NCI-H2107 (cell line): Measurements from ENCODE around the gene HNRNPAB.
A peak's percentile ranks its signal among the peaks of the same experiment; 100 is the strongest.

Experiments
- DNase-seq: peaks from one replicate; lab custom pipeline; 2025; lab: John Stamatoyannopoulos, UW

HNRNPAB gene

DNA sequence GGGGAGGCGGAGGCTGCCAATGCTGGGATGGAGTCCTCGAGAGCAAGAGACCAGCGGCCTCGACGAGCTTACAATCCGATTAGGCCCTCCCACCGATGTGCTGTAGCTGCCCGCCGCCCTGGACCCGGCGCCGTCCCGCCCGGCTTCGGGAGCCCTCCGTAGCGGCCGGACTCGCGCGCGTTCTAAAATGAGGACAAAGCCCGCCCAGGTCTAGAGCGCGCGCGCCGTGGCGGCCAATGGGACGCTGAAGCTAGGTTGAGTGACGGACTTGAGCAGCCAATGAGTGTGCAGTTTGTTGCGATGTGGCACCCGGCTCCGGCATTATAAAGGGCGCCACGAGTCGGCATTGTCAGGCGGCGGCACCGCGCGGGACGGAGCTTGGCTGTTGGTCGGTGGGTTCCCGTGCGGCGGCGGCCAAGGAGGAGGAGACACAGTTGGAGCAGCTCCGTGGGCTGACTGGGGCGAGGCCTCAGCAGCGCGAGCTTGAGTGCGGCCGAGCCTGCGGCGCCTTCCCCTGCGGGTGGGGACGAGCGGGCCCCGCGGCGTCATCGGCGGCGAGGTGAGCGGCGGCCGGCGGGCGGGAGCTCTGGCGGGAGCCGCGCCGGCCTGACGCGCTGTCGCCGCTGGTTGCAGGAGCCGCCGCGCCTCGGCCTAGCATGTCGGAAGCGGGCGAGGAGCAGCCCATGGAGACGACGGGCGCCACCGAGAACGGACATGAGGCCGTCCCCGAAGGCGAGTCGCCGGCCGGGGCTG lies at the start of gene HNRNPAB:
Gene HNRNPAB (plus strand): TSS at position 352 of the 753 bp plus-strand sequence. CDS start 305 bp downstream, at position 657.
- DNase-seq, result peak; percentile 77

DNA sequence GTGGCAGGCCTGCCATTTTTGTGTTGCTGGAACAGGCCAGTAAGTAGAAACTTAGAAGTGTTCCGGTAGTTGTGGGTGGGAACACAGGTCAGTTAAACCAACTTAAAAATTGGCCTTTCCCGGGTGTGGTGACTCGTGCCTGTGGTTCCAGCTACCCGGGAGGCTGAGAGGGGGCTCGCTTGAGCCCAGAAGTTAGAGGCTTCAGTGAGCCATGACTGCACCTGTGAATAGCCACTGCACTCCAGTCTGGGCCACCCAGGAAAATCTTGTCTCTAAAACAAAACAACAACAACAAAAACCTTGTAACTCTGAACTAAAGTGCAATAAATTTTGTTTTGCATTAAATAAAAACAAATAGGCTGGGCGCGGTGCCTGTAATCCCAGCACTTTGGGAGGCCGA lies 49.3 kb upstream of the HNRNPAB start:
- no peak for DNase-seq

DNA sequence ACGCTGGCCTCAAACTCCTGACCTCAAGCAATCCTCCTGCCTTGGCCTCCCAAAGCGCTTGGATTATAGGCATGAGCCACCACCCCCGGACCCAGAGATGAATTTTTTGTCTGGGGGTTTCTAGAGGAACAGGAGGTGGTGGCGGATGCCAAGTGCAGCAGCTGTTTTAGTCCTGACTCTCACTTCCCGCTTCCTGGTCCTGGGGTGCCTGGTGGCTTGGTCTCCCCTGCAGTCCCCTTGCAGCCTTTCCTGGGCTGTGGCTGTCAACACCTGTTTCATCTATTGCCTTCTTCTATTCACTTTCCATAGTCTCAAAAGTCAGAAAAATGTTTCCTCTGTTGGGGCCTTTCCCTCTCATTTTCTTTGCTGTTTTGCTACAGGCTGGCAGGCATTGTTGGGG lies 44.2 kb upstream of the HNRNPAB start:
- DNase-seq, result no peak

DNA sequence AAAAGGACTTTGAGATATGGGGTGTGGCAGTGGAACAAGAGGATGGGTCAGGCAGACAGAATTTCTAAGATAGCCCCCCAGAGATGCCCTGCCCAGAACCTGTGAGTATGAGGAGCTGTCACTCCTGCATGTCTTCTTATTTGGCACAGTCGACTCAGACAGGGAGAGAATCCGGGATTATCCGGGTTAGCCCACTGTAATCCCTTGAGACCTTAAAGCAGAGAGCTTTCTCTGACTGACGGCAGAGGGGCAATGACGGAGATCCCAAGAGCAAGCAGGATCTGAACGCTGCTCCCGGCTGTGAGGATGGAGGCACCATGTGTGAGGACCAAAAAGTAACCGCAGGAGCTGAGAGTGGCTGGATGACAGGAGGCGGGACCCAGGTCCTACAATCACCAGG lies 41.9 kb upstream of the HNRNPAB start:
- no peak for DNase-seq

DNA sequence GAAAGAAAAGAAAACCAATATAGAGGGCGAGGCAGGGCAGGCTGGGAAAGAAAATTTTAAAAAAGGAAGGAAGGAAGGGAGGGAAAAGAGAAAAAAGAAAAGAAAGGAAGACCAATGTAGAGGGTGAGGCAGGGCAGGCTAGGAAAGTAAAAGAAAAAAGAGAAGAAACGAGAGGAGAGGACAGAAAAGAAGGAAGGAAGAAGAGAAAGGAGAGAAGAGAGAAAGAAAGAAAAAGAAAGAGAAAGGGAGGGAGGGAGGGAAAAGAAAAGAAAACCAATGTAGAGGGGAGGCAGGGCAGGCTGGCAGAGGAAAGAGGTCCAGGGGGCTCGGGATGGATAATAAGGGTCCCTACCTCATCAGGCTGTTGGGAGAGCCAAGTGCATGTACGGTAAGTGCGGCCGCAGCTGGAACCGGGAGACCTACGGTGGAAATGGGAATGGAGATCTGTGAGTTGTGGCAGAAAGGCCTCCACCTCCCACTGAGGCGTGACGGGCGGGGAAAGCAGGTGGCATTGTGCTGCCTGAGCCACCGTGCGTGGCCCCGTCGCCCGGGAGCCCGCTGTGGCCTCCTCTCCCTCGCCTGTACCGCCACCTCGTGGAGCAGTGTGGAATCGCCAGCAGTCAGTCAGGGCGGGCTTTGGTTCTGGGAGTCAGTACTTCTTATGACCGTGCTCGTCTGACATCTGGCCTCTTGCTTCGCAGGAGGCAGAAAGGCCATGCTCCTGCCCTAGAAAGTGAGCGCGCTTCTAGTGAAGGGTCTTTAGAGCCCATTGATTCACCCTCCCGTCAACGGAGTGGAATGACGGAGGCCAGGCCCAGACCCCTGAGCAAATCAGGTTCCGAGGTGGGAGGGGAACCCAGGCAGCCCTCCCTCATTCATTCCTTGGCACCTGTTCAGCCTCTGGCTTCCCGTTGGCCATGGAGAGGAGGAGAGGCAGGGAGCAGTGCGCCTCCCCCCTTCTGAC lies 40.3 kb upstream of the HNRNPAB start:
- peak; percentile 61 for DNase-seq

DNA sequence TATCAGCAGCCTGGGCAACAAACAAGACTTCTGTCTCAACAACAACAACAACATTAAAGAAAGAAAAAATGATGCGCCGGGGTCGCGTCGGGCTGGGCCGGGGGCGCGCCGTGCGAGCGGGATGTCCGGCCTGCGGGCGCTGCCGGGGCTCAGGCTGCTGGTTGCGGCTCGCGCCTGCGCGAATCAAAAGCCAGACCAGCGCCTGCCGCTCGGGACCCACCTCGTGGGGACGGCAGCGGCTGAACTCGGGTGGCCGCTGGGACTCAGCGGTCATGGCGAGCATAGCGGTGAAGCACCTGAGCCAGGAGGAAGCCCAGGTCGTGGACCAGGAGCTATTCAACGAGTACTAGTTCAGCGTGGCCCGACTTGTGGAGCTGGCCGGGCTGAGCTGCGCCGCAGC lies 38.8 kb upstream of the HNRNPAB start:
- DNase-seq, result no peak

DNA sequence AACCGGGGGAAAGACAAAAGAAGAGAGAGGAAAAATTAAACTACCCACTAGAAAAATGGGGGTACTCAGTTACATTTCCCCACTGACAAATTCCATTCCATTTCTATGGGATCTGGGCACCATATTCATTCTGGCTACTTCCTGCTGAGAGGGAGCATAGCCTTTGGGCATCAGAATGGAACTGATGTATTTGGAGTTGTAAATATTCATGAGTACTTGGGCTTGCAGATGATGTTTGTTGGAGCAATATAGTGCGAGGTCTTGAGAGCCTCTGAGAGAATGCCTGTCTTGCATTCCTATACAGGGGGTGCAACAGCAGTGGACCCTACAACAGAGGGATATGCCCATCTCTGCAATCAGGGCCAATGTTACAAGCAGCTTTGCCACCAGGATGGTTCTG lies 33.9 kb upstream of the HNRNPAB start:
- no peak for DNase-seq

DNA sequence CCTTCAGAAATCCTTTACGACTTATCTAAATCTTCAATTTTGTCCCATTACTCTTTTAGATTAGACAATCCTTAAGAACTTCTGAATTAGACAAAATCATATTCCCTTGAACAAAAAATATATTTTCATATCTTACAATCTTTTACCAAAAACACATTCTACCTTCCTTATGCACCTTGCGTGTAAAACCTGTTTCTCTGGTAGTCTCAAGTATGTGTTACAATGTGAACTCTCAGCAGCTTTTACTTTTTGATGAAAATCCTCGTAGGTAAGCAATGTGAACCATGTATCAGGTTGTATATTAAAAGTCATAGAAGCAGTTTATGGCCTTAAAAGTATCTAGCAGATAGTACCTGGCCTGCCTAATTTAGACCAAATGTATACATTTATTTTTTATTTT lies 29.9 kb upstream of the HNRNPAB start:
- no peak for DNase-seq

DNA sequence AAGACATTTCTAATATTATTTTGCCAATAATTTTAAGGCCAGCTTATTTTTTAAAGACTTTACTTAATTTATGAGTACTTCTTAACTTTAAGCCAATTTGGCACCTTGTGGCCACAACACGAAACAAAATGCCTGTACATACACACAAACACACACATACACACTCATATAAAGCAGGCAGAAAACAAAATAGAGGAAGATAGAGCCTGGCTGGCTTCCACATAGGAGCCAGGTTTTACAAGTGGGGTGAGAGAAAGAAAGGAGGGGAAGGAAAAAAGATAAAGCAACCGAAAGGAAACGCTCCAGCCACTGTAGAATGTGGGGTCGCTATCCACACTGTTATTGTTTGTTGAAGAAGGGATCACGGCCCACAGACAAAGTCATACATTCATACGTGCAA lies 27.5 kb upstream of the HNRNPAB start:
- DNase-seq, result no peak

DNA sequence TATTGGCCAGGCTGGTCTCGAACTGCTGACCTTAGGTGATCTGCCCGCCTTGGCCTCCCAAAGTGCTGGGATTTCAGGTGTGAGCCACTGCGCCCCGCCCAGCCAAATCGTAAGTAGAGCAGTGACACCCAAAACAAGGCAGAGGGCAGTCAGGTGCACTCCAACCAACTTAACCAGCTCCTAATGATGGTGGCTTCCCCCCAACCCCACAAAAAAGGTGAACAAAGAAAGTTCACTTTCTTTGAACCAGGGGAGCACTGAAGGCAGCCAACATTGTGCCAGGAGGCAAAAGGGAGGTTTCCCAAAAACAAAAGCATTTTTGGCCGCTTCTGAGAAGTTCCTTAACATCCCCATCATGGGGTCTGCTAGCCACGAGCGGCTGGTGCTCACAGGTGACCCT lies 26.8 kb upstream of the HNRNPAB start:
- DNase-seq, result no peak

DNA sequence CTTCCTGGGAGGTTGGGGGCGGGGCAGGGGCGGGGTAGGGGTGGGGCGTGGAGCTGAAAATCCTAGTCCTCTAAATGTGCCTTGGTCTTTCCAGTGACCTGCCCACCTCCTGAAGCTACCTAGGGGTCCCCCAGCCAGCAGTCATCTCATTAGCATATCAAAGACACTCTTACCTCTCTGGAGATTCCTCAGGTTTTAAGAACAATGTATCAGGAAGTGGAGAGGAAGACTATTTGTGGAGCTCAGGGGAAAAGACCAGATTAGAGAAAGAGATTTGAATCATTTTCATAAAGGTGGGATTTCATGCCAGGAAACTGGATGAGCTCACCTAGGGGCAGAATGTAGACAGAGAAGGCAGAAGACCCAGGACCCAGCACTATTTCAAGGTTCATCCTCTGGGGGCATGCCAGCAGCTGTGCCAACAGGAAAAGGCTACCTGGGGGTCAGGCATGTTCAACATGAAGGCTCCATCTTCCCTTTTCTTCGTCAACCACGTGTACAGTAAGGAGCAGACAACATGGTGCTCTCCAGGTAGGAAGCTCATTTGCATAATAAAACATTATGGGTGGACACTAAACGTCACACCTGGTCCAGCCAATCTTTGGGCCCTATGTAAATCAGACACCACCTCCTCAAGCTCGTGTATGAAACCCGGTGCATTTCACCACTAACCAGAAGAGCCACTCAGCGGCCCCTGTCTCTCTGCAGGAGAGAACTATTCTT lies 24.0 kb upstream of the HNRNPAB start:
- DNase-seq, result no peak

DNA sequence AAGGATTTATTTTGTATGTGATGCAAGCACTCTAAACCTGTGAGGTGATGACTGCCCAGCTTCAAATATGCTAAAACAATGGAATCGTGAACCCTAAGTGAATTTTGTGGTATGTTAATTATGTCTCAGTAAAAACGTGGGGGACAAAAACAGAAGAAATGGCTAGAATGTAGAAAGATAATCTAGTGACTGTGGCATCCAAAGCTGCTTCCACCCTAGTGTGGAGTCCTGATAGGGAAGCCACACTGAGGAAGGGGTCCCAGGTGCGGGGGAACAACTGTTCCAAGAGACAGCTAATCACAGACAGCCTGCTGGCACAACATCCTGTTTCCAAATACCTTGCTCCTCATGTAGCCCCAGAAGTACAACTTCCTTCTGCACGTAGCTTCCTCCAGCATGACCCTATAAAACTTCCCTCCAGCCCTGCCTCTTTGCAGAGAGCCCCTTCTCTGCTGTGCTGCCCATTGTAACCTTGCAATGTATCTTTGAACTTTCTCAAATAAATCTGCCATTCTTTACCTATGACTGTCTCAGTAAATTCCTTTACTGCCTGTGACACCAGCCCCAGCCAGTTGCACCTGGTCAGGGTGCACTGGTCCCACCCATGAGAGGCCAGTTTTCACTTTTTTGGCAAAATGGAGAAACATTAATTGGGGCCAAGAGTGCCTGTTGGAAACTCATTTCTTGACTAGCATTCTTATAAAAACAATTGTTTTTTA lies 22.0 kb upstream of the HNRNPAB start:
- DNase-seq, result no peak

DNA sequence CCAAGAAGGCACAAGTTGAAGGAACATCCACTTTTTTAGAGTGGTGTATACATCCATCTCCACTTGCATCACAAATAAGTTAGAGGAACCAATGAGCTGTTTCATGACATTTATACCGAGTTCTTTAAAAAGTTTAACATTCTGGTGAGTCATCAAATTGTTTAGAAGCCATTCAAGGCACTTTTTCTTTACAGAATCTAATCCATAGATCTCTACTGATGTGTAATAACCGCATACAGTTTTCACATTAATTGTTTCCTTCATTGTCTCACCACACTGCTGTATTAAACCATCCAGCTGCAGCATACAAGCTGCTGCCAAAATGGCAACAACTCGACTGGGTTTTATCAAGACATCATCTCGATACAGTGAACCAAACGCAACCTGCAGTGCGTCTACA lies 17.9 kb upstream of the HNRNPAB start:
- no peak for DNase-seq

DNA sequence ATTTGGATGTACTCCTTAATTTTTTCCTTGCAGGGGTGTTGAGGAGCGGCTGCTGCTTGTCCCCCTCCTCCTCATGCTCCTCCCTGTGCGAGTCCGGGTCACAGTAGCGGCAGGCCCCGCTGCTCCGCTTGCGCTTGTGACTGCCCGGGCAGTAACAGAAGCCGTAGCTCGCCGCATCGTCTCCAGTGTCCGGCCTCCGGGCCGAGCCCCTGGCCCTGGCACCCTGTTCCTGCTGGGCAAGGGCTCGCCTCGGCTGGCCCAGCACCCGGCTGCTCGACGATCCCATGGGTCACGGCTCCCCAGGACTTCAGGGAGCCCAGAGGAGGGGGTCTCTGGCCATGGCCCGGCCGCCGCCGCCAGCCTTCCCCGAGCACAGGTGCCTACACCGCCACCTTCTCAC lies 17.3 kb upstream of the HNRNPAB start, which contains the start of gene GMCL2:
Gene GMCL2 (minus strand): TSS at position 358 of the 400 bp plus-strand sequence. CDS start 72 bp downstream, at position 286.
- DNase-seq, result no peak

DNA sequence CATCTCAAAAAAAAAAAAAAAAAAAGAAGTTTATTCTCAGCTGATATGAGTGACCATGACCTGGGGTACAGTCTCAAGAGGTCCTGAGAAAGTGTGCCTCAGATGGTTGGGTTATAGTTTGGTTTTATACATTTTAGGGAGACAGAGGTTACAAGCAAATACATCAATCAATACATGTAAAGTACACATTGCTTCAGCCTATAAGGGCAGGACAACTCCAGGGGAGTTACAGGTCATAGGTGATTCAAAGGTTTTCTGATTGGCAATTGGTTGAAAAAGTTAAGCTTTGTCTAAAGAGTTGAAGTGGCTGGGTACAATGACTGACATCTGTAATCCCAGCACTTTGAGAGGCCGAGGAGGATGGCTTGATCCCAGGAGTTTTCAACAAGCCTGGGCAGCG lies 14.9 kb upstream of the HNRNPAB start:
- DNase-seq, result no peak

DNA sequence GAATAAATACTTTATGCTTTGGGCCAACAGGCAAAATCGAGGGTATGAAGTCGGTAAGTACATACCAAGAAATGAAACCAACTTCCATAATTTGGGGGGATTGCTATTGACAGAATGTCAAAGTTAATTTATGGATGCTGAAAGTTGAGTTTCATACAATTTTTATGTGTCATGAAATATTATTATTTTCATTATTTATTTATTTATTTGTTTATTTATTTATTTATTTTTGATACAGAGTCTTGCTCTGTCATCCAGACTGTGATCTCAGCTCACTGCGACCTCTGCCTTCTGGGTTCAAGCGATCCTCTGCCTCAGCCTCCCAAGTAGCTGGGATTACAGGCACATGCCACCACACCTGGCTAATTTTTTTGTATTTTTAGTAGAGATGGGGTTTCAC lies 12.7 kb upstream of the HNRNPAB start:
- no peak for DNase-seq

DNA sequence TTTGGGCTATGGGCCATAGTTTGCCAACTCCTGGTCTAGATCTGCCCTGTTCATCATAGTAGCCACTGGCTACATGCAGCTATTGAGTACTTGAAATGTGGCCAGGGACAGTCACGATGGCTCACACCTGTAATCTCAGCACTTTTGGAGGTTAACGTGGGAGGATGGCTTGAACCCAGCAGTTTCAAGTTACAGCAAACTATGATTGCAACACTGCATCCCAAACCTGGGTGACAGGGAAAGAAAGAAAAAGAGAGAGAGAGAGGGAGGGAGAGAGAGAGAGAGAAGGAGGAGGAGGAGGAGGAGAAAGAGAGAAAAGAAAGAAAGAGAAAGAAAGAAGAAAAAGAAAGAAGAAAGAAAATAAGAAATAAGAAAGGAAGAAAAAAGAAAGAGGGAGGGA lies 12.1 kb upstream of the HNRNPAB start:
- DNase-seq, result no peak

DNA sequence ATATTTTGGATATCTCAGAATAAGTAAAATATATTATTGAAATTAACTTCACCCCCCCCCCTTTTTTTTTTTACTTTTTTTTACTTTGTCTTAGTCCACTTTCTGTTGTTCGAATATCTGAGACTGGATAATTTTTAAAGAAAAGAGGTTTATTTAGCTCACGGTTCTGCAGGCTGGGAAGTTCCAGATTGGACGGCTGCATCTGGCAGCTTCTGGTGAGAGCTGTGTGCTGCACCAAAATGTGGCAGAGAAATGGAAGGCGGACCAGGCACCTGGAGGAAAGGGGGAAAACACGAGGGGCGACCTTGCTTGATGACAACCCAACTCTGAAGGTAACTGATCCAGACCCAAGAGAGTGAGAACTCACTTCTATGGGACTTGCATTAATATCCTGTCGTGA lies 11.5 kb upstream of the HNRNPAB start:
- no peak for DNase-seq

DNA sequence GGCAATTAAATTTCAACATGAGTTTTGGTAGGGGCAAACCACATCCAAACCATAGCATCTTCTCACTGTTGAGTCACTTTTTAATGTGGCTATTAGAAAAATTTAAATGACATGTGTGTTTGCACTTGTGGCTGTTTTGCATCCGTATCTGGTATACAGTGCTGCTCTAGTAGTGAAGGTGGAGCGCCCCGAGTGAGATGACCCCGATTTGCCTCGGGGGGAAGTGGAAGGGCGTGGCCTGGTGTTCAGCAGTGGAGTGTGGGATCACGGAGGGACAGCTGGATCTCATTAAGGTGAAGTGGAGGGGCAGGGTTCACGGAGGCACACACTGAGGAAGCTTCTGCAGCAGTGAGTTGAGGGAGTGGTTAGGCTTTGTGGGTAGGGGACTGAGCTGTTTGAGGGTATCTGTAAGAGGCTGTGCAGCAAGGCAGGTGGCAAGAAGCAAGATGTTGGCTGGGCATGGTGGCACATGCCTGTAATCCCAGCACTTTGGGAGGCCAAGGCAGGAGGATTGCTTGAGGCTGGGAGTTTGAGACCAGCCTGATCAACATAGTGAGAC lies 11.0 kb upstream of the HNRNPAB start:
- DNase-seq, result no peak

DNA sequence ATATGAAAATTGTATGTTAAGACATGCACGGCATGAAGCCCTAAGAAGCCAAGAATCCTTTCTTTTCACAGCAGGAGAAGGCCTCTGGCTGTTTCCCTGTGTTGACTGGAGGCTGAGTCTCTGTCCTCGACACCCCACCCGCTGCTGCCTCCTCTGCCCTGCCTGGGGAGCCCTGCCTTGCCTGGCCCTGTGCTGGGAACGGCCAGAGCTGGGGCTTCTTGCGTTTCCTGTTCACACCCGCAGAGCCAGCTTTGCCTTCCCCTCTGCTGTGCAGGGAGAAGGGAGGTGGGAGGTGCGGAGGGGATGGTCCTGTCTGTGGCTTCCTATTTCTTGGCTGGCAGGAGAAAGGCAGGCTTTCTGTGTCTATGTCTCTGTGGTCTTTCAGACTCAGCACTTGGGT lies 10.3 kb upstream of the HNRNPAB start:
- DNase-seq, result no peak

DNA sequence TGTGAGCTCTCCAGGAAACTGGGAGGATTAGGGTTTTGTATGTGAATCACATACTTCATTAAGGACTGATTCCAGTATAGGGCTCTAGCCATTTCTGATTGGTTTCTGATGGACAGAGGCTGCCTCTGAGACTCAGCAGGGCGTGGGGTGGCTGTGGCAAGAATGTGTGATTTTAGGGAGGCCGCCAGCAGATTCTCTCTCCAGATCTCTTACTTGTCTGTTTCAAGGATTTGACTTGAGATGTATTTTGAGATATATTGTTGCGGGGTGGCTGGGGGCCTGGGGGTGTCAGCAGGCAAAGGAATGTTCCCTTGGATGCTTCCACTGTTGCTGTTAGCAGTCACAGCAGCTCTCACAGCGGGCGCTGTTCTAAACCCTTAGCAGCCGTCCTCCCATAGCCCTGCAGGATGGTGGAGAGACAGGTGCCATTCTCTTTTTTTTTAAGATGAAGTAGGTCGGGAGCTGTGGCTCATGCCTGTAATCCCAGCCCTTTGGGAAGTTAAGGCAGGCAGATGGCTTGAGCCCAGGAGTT lies 8.0 kb upstream of the HNRNPAB start:
- no peak for DNase-seq
